Brain microvascular endothelial cell (primary cell): ENCODE results near the gene BRF1.
"Not testable (repeated sequence)": the region's sequence is repeated elsewhere in the genome, so short reads cannot be mapped to it uniquely, and the experiment has no call there.

Experiments
- DNase-seq: peaks from one replicate; pipeline ENCODE4 v3.0.0-alpha.2; 2020
- H3K27ac ChIP-seq: fragments of 250-450 bp; sonication (Bioruptor Pico); 2 replicates; pipeline ENCODE4 v1.5.1; 2020; ENCODE audit warnings: mild to moderate bottlenecking, moderate library complexity
- H3K27me3 ChIP-seq: fragments of 250-450 bp; sonication (Bioruptor Pico); replicated peaks from 2 replicates; pipeline ENCODE4 v1.5.1; 2020; ENCODE audit warnings: mild to moderate bottlenecking
- H3K36me3 ChIP-seq: fragments of 250-450 bp; sonication (Bioruptor Pico); replicated peaks from 2 replicates; pipeline ENCODE4 v1.5.1; 2020; ENCODE audit warnings: mild to moderate bottlenecking
- H3K4me3 ChIP-seq: 2 replicates; pipeline ENCODE4 v1.5.1; 2011; ENCODE audit warnings: low read depth, mild to moderate bottlenecking, control low read depth, low read length, moderate library complexity
- in situ Hi-C: cut with HindIII; loops from 2 replicates; pipeline ENCODE4 v1.10.0; 2017; ENCODE audit warnings: low sequenced_read_pairs, low pct_ligation_motif_present
- TF ChIP-seq, protein P1 (sequence below): IDR thresholded peaks from 2 replicates; pipeline ENCODE4 v1.5.1; 2011; ENCODE audit warnings: low read depth, mild to moderate bottlenecking, moderate library complexity, low read length, control low read depth, inconsistent platforms; ENCODE audit errors: missing control alignments

BRF1 gene

GRCh38 chr14:105283028-105283427 lies 17.8 kb downstream of the BRF1 start:
- in situ Hi-C loops: no loop called here
- H3K27ac ChIP-seq: no peak overlapping the region
- no peak overlapping the region for H3K4me3 ChIP-seq
- TF ChIP-seq, protein P1, sequence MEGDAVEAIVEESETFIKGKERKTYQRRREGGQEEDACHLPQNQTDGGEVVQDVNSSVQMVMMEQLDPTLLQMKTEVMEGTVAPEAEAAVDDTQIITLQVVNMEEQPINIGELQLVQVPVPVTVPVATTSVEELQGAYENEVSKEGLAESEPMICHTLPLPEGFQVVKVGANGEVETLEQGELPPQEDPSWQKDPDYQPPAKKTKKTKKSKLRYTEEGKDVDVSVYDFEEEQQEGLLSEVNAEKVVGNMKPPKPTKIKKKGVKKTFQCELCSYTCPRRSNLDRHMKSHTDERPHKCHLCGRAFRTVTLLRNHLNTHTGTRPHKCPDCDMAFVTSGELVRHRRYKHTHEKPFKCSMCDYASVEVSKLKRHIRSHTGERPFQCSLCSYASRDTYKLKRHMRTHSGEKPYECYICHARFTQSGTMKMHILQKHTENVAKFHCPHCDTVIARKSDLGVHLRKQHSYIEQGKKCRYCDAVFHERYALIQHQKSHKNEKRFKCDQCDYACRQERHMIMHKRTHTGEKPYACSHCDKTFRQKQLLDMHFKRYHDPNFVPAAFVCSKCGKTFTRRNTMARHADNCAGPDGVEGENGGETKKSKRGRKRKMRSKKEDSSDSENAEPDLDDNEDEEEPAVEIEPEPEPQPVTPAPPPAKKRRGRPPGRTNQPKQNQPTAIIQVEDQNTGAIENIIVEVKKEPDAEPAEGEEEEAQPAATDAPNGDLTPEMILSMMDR: no peak
- no peaks in the 10 kb centered on the region for H3K27me3 ChIP-seq
- H3K36me3 ChIP-seq: no peaks in the 10 kb centered on the region
- no peak for DNase-seq

DNA sequence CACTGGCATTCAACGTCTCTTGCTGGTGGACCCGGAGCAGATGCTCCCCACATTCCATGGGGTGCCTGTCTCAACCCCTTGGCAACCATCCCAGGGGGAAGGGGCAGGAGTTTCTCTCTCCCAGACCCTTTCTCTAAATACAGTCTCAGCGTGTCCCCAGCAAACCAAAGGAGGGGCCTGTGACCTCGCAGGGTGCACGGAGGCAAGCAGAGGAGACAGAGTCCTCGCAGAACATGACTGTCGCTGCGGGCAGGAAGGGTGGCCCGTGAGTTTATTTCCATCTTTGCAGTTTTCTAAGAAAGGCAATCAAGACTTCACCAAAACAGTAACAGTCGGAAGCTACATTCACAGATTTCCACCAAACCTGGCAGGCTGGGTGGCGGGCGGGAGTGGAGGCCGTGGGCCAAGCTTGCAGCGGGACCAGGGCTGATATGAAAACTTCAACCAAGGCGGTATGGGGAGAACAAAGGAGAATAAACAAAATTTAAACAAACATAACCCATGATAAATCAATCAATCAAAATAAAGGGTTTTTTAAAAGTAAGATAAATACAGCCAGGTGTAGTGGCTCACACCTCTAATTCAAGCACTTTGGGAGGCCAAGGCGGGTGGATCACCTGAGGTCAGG lies 18.6 kb downstream of the BRF1 start:
- DNase-seq: no peak
- no peaks in the 10 kb centered on the region for H3K36me3 ChIP-seq
- no peak overlapping the region for H3K4me3 ChIP-seq
- no peaks in the 10 kb centered on the region for H3K27me3 ChIP-seq
- no peak overlapping the region for H3K27ac ChIP-seq
- in situ Hi-C loops: no loop called here
- TF ChIP-seq, protein P1: no peak

DNA sequence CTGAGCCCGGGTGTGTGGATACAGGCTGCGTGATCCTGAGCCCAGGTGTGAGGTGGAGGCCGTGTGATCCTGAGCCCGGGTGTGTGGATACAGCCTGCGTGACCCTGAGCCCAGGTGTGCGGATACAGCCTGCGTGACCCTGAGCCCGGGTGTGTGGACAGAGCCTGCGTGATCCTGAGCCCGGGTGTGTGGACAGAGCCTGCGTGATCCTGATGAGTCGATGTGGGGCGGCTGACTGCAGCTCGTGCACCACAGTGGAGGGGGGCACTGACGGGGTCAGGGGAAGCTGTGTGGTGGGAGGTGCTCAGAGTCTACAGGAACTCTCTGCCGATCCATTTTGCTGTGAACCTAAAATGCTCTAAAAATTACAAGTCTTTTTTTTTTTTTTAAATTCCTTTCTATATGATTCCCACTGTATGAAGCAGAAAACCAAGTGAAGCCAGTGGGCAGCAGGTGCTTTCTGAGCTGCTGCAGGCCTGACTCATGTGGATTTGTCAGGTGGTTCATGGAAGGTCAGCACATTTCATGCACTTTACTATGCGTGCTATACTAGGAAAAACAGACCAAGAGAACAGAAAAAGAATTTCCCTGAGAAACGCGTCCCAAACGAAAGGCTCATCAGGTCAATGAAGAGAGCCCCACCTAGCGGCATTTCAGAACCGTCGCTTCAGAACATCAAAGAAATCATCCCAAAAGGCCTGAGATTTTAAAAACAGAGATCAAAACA lies 19.3 kb downstream of the BRF1 start:
- Histone ChIP-seq H3K36me3 (no peaks in the 10 kb centered on the region), H3K4me3 (no peak overlapping the region), H3K27ac (no peak overlapping the region), H3K27me3 (no peaks in the 10 kb centered on the region)
- in situ Hi-C loops: no loop called here
- TF ChIP-seq, protein P1: peak; percentile 86
- DNase-seq: peak; percentile 40

GRCh38 chr14:105280525-105280924 lies 20.3 kb downstream of the BRF1 start:
- Histone ChIP-seq H3K27me3 (no peaks in the 10 kb centered on the region), H3K27ac (no peak overlapping the region), H3K36me3 (no peaks in the 10 kb centered on the region), H3K4me3 (no peak overlapping the region)
- in situ Hi-C loops: no loop called here
- DNase-seq: no peak
- TF ChIP-seq, protein P1: no peak

DNA sequence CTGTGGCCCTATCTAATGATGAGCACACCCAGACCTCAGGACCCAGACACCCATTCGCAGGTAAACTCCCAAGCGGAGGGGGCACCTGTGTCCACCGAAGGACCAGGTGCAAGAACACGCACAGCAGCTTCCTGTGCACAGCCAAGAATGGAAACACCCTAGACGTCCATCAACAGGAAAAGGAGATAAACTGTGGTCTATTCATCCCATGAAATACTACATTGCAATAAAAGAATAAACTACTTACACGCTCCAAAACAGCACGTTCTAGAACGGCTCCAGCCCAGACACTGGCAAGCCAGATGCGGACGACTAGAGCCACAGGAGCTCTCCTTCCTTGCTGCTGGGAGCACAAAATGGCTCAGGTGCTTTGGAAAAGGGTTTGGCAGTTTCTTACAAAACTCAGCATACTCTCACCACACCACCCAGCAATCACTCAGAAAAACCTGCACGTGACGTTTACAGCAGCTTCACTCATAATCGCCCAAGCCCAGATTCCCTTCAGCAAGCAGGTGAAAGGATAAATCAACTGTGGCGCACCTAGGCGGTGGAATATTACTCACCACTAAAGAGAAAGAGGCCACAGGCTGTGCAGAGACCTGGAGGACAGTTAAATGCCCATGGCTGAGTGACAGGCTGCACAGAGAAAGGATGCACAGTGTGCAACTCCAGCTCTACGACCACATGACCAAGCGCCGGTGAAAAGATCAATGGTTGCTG lies 21.0 kb downstream of the BRF1 start:
- Histone ChIP-seq H3K27ac (no peak overlapping the region), H3K36me3 (no peaks in the 10 kb centered on the region), H3K4me3 (no peak overlapping the region), H3K27me3 (no peaks in the 10 kb centered on the region)
- DNase-seq: no peak
- in situ Hi-C loops: no loop called here
- TF ChIP-seq, protein P1: no peak

GRCh38 chr14:105277448-105277847 lies 23.4 kb downstream of the BRF1 start:
- in situ Hi-C loops, H3K36me3 ChIP-seq, DNase-seq, H3K27me3 ChIP-seq, H3K27ac ChIP-seq, H3K4me3 ChIP-seq: not testable (repeated sequence)
